SK-N-SH (cell line): ENCODE results near the gene LSM14B. TPM values are rescaled to one million over a fixed set of nuclear protein-coding genes. Genes with fewer than 3 reads are reported as not detected.

Source experiments
- CTCF ChIA-PET: fragments of 300-600, 350-600 bp; formaldehyde crosslinking; extraction: SDS; loops from one replicate; lab custom pipeline; 2021; lab: Yijun Ruan, JAX
- POLR2A ChIA-PET: fragments of 350-600 bp; sonication (Branson Sonifier 250); formaldehyde crosslinking; extraction: SDS; loops from one replicate; lab custom pipeline; 2020; ENCODE audit warnings: antibody characterized with exemption, inconsistent platforms; lab: Yijun Ruan, JAX
- DNase-seq: peaks from one replicate; pipeline ENCODE4 v3.0.0; 2012
- H2AFZ ChIP-seq: fragments of 200-600 bp; sonication (generic); 2 replicates; pipeline ENCODE4 v1.8.1; 2016; ENCODE audit warnings: antibody characterized with exemption, mild to moderate bottlenecking, low read depth
- H3F3A ChIP-seq: fragments of 200-600 bp; sonication (generic); replicated peaks from 2 replicates; pipeline ENCODE3; 2016; ENCODE audit warnings: antibody characterized with exemption, mild to moderate bottlenecking; ENCODE audit not compliant: insufficient read depth
- H3K27ac ChIP-seq, 2 experiments: fragments of 200-500 bp in 1 of 2; fragments of 200-600 bp in 1 of 2; sonication (Bioruptor generic) in 1 of 2; sonication (generic), shearing (Covaris generic) in 1 of 2; 2 replicates each; pipeline versions ENCODE4 v1.5.1 to v1.6.1; 2014 to 2016; ENCODE audit warnings: low read depth in 2 of 2, inconsistent platforms in 1 of 2, low read length in 1 of 2, mild to moderate bottlenecking in 1 of 2, mixed read lengths in 1 of 2
- H3K27me3 ChIP-seq: fragments of 200-600 bp; sonication (generic), shearing (Covaris generic); 2 replicates; pipeline ENCODE4 v1.6.1; 2016; ENCODE audit warnings: mixed run types; ENCODE audit not compliant: insufficient read depth
- H3K36me3 ChIP-seq, 2 experiments: fragments of 200-500 bp in 1 of 2; fragments of 200-600 bp in 1 of 2; sonication (Bioruptor generic) in 1 of 2; sonication (generic) in 1 of 2; replicated peaks in 1 of 2; 2 replicates each; pipeline versions ENCODE3 to v1.5.1; 2014 to 2016; ENCODE audit warnings: low read length in 1 of 2, mild to moderate bottlenecking in 1 of 2; ENCODE audit not compliant: insufficient read depth in 2 of 2, control insufficient read depth in 1 of 2
- H3K4me1 ChIP-seq, 2 experiments: fragments of 200-500 bp in 1 of 2; fragments of 200-600 bp in 1 of 2; sonication (Bioruptor generic) in 1 of 2; sonication (generic), shearing (Covaris generic) in 1 of 2; 2 replicates each; pipeline versions ENCODE4 v1.5.1 to v1.6.1; 2014 to 2016; ENCODE audit warnings: low read depth in 1 of 2, low read length in 1 of 2, mixed run types in 1 of 2; ENCODE audit not compliant: insufficient read depth in 2 of 2, control insufficient read depth in 1 of 2
- H3K4me2 ChIP-seq: fragments of 200-600 bp; sonication (generic), shearing (Covaris generic); 2 replicates; pipeline ENCODE4 v1.6.1; 2017; ENCODE audit warnings: mixed run types
- H3K4me3 ChIP-seq, 2 experiments: fragments of 200-500 bp in 1 of 2; fragments of 200-600 bp in 1 of 2; sonication (Bioruptor generic) in 1 of 2; sonication (generic), shearing (Covaris generic) in 1 of 2; 2 replicates each; pipeline versions ENCODE4 v1.5.1 to v1.8.1; 2014 to 2016; ENCODE audit warnings: low read depth in 2 of 2, inconsistent platforms in 1 of 2, low read length in 1 of 2, mild to moderate bottlenecking in 1 of 2, mixed read lengths in 1 of 2, moderate library complexity in 1 of 2
- H3K79me2 ChIP-seq: fragments of 200-600 bp; sonication (generic); 2 replicates; pipeline ENCODE4 v1.8.1; 2017; ENCODE audit warnings: mild to moderate bottlenecking; ENCODE audit not compliant: insufficient read depth
- H3K9ac ChIP-seq: fragments of 200-600 bp; sonication (generic); 2 replicates; pipeline ENCODE4 v1.6.1; 2017; ENCODE audit warnings: mixed run types
- H3K9me2 ChIP-seq: fragments of 200-600 bp; sonication (generic); 2 replicates; pipeline ENCODE4 v1.6.1; 2017; ENCODE audit warnings: mixed run types
- H3K9me3 ChIP-seq: fragments of 200-600 bp; sonication (generic); 2 replicates; pipeline ENCODE4 v1.6.1; 2017; ENCODE audit warnings: mixed run types, mild to moderate bottlenecking, moderate library complexity
- H4K20me1 ChIP-seq: fragments of 200-600 bp; sonication (generic); 2 replicates; pipeline ENCODE4 v1.6.1; 2017; ENCODE audit warnings: mild to moderate bottlenecking, mixed run types; ENCODE audit not compliant: insufficient read depth
- EZH2phosphoT487 ChIP-seq: fragments of 200-600 bp; sonication (generic); IDR thresholded peaks from 2 replicates; pipeline ENCODE4 v1.6.1; 2017; ENCODE audit warnings: low read depth, mixed run types, mild to moderate bottlenecking, antibody characterized with exemption, moderate library complexity, borderline replicate concordance
- FOSL2 ChIP-seq: IDR thresholded peaks from 2 replicates; pipeline ENCODE4 v1.4.0; 2012; ENCODE audit warnings: low read depth, mild to moderate bottlenecking, moderate library complexity, borderline replicate concordance
- FOXJ3 ChIP-seq: sonication (generic); formaldehyde crosslinking; IDR thresholded peaks from 2 replicates; pipeline ENCODE4 v1.5.1; 2020; ENCODE audit warnings: mild to moderate bottlenecking, missing genetic modification reagents
- FOXM1 ChIP-seq: IDR thresholded peaks from 2 replicates; pipeline ENCODE4 v1.4.0; 2012; ENCODE audit warnings: low read depth, mild to moderate bottlenecking
- GATA2 ChIP-seq: sonication (generic); formaldehyde crosslinking; IDR thresholded peaks from 2 replicates; pipeline ENCODE4 v1.5.0; 2020; ENCODE audit warnings: mild to moderate bottlenecking, missing genetic modification reagents
- MXI1 ChIP-seq: IDR thresholded peaks from 2 replicates; pipeline ENCODE4 v1.6.1; 2012; ENCODE audit warnings: mild to moderate bottlenecking, low read depth, low read length, improper control_type of control experiment
- NFIC ChIP-seq: IDR thresholded peaks from 2 replicates; pipeline ENCODE4 v1.4.0; 2012; ENCODE audit warnings: borderline replicate concordance
- RAD21 ChIP-seq: IDR thresholded peaks from 2 replicates; pipeline ENCODE4 v1.6.1; 2012; ENCODE audit warnings: mild to moderate bottlenecking, low read length
- RXRA ChIP-seq: IDR thresholded peaks from 2 replicates; pipeline ENCODE4 v1.4.0; 2012; ENCODE audit warnings: low read depth, mild to moderate bottlenecking, borderline replicate concordance
- TAF1 ChIP-seq: IDR thresholded peaks from 2 replicates; pipeline ENCODE4 v1.6.1; 2012; ENCODE audit warnings: low read depth, mild to moderate bottlenecking, low read length, moderate library complexity, borderline replicate concordance
- WGBS: methylation state at CpG from one replicate; pipeline ENCODE4 v1.1.6; 2017; ENCODE audit warnings: low lambda C conversion rate; 5-methylcytosine and 5-hydroxymethylcytosine counted together
- polyA plus RNA-seq, 3 experiments: library from polyadenylated mRNA; depleted of rRNA; stranded (reverse); fragments of >200 nt; gene quantifications; 2 replicates each; pipeline ENCODE4 v1.2.3, GENCODE V29; 2012
- TF ChIP-seq, protein P1 (sequence below): fragments of 150-350 bp; IDR thresholded peaks from 2 replicates; pipeline ENCODE4 v1.6.1; 2017; ENCODE audit warnings: antibody characterized with exemption, low read length, low read depth, borderline replicate concordance
- TF ChIP-seq, protein P2 (sequence below): fragments of 150-350 bp; IDR thresholded peaks from 2 replicates; pipeline ENCODE4 v1.6.1; 2016; ENCODE audit warnings: mild to moderate bottlenecking, low read depth, low read length
- TF ChIP-seq, protein P3 (sequence below): IDR thresholded peaks from 2 replicates; pipeline ENCODE4 v1.4.0; 2012; ENCODE audit warnings: low read depth, borderline replicate concordance

LSM14B gene
- polyA plus RNA-seq, 1 of the 3 experiments (the other 2 are of a cell fraction): 64.6 TPM

DNA sequence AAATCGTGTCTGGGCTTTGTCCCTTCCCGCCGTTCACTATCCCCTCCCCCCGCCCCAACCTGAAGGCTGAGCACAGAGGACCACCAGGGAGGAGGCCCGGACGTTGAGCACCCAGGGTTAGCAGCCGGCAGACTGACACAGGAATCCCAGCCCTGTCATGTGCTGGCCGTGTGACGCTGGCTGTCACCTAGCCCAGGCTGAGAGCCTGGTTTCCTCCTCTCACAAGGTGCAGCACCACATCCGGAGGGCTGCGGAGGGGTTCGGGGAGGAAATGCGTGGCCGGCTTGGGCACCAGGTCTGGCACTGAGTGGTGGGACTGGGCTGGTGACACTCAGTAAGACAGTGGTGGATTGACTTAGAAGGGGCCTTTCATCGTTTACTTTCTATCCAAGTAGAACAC lies 4.6 kb upstream of the LSM14B start:
- DNase-seq: no peak
- no peak overlapping the region for H3K4me2 ChIP-seq
- no peaks in the 10 kb centered on the region for H3K27me3 ChIP-seq
- TF ChIP-seq FOXJ3: no peak
- TF ChIP-seq, protein P1, sequence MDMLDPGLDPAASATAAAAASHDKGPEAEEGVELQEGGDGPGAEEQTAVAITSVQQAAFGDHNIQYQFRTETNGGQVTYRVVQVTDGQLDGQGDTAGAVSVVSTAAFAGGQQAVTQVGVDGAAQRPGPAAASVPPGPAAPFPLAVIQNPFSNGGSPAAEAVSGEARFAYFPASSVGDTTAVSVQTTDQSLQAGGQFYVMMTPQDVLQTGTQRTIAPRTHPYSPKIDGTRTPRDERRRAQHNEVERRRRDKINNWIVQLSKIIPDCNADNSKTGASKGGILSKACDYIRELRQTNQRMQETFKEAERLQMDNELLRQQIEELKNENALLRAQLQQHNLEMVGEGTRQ: no peak
- TF ChIP-seq RXRA: no peak
- TF ChIP-seq NFIC: no peak
- TF ChIP-seq FOXM1: no peak
- TF ChIP-seq TAF1: no peak
- no peak for TF ChIP-seq MXI1
- TF ChIP-seq RAD21: no peak
- TF ChIP-seq, protein P2, sequence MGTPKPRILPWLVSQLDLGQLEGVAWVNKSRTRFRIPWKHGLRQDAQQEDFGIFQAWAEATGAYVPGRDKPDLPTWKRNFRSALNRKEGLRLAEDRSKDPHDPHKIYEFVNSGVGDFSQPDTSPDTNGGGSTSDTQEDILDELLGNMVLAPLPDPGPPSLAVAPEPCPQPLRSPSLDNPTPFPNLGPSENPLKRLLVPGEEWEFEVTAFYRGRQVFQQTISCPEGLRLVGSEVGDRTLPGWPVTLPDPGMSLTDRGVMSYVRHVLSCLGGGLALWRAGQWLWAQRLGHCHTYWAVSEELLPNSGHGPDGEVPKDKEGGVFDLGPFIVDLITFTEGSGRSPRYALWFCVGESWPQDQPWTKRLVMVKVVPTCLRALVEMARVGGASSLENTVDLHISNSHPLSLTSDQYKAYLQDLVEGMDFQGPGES: no peak
- no peak for TF ChIP-seq EZH2phosphoT487
- TF ChIP-seq FOSL2: no peak
- TF ChIP-seq GATA2: no peak
- H3K79me2 ChIP-seq: no peaks in the 10 kb centered on the region
- no peaks in the 10 kb centered on the region for H3K9me2 ChIP-seq
- no peak overlapping the region for H2AFZ ChIP-seq
- no peaks in the 10 kb centered on the region for H4K20me1 ChIP-seq
- ChIA-PET CTCF (interaction anchor here (2.9 kb wide), 1 partner anchor 107 kb away, joined by 11 read pairs; no protein-coding TSS in a partner anchor), POLR2A (interaction anchor here (0.6 to 0.9 kb wide), 2 partner anchors 51 to 796 kb away, joined by 3 read pairs; no protein-coding TSS in a partner anchor)
- no peaks in the 10 kb centered on the region for H3K9me3 ChIP-seq
- WGBS: 59% methylated on average over 7 of the region's 15 CpGs
- peaks cover 0 to 21% of the 10 kb centered on the region in 2 experiments; a peak in 2 of 4 replicates for H3K4me1 ChIP-seq
- peaks cover 6% of the 10 kb centered on the region for H3F3A ChIP-seq
- H3K36me3 ChIP-seq: no peaks in the 10 kb centered on the region
- H3K9ac ChIP-seq: no peak overlapping the region
- no peak overlapping the region for H3K4me3 ChIP-seq
- H3K27ac ChIP-seq: no peak overlapping the region

DNA sequence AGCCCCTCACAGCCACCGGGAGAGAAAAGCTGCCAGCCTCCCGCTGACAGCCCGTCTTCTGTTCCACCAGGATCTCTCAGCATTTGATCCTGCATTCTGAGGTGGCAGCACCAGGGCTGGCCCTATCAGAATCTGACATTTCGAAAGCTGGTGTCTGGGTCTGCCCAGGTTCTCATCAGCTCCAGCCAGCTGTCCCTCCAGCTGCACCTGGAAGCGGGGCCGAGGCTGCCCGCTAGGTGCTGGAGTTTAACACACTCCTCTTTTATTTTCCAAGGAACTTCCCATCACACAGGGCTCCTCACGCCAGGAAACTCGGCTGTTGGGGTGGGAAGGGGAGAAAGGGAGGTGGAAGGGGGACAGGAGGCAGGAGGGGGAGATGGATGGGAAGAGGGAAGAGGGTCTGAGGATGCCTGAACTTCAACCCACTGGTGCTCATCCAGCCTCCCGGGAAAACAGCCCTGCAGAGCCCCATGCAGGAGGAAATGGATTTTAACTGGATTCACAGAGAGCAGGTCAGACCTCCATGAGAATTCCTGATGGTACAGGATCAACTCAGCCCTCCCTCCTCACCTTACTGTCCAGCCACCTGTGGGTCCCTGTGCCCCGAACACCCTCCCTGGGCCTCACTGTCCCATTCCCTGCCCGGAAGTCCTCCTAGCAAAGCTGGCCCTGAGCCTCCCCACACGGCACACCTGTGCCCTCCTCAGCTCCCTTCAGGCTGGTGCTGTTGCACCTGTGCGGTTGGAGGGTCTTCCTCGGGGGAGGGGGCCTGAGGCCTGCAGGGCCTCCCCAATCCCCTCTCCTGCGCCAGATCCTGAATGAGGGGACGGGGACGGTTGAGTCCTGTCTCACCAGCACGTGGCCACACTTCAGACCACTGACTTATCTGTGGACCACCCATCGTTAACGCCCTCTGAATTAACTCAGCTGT lies 3.9 kb upstream of the LSM14B start:
- H3K9me2 ChIP-seq: no peaks in the 10 kb centered on the region
- H3K4me2 ChIP-seq: no peak overlapping the region
- CTCF ChIA-PET: interaction anchor here (2.9 kb wide), 1 partner anchor 107 kb away, joined by 11 read pairs; no protein-coding TSS in a partner anchor
- H3K27me3 ChIP-seq: no peaks in the 10 kb centered on the region
- H3K79me2 ChIP-seq: peaks cover 5% of the 10 kb centered on the region
- H3K36me3 ChIP-seq: no peaks in the 10 kb centered on the region
- 60% methylated on average over 17 of the region's 21 CpGs for WGBS
- no peaks in the 10 kb centered on the region for H3K9me3 ChIP-seq
- POLR2A ChIA-PET: interaction anchor here (0.6 to 2.0 kb wide), 2 partner anchors 52 to 795 kb away, joined by 3 to 8 read pairs; partner anchors contain the start of gene TAF4
- no peak overlapping the region for H3K4me3 ChIP-seq
- H3K4me1 ChIP-seq: peaks cover 0 to 18% of the 10 kb centered on the region in 2 experiments; a peak in 2 of 4 replicates
- H3K9ac ChIP-seq: no peak overlapping the region
- H3K27ac ChIP-seq: no peak overlapping the region
- TF ChIP-seq, protein P3, sequence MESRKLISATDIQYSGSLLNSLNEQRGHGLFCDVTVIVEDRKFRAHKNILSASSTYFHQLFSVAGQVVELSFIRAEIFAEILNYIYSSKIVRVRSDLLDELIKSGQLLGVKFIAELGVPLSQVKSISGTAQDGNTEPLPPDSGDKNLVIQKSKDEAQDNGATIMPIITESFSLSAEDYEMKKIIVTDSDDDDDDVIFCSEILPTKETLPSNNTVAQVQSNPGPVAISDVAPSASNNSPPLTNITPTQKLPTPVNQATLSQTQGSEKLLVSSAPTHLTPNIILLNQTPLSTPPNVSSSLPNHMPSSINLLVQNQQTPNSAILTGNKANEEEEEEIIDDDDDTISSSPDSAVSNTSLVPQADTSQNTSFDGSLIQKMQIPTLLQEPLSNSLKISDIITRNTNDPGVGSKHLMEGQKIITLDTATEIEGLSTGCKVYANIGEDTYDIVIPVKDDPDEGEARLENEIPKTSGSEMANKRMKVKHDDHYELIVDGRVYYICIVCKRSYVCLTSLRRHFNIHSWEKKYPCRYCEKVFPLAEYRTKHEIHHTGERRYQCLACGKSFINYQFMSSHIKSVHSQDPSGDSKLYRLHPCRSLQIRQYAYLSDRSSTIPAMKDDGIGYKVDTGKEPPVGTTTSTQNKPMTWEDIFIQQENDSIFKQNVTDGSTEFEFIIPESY: no peak
- TF ChIP-seq, all 33 proteins: peak for 0
- DNase-seq: no peak
- no peak overlapping the region for H2AFZ ChIP-seq
- peaks cover 6% of the 10 kb centered on the region for H3F3A ChIP-seq
- peaks cover 5% of the 10 kb centered on the region for H4K20me1 ChIP-seq
